Activated CD4-positive, alpha-beta T cell treated with anti-CD3 and anti-CD28 coated beads for 36 hours (primary cell): ENCODE measurements around the gene CTNND2. TPM values are rescaled to one million over a fixed set of nuclear protein-coding genes. Genes with fewer than 3 reads are reported as not detected.

Source experiments
- ATAC-seq: fragments of 200-7000 bp; cut with Tn5 transposase; one replicate; pipeline ENCODE4 v1.10.0; 2021; ENCODE audit warnings: mild to moderate bottlenecking, moderate library complexity
- CTCF ChIA-PET: fragments of 350-600 bp; sonication (Branson Sonifier 250); formaldehyde crosslinking; loops from one replicate; lab custom pipeline; 2021; ENCODE audit warnings: antibody characterized with exemption; lab: Charles Lee
- POLR2A ChIA-PET: fragments of 350-600 bp; sonication (Branson Sonifier 250); formaldehyde crosslinking; loops from one replicate; lab custom pipeline; 2021; ENCODE audit warnings: antibody characterized with exemption, inconsistent platforms; lab: Charles Lee
- DNase-seq: peaks from one replicate; pipeline ENCODE4 v3.0.0-alpha.2; 2020
- H3K27ac Mint-ChIP-seq: one replicate; pipeline ENCODE4 v1.8.0; 2021; ENCODE audit warnings: mixed read lengths
- H3K27me3 Mint-ChIP-seq: one replicate; pipeline ENCODE4 v1.8.0; 2021; ENCODE audit warnings: mixed read lengths
- H3K36me3 Mint-ChIP-seq: one replicate; pipeline ENCODE4 v1.8.0; 2021; ENCODE audit warnings: low read depth, mixed read lengths
- H3K4me1 Mint-ChIP-seq: one replicate; pipeline ENCODE4 v1.8.0; 2021; ENCODE audit warnings: mixed read lengths
- H3K4me3 Mint-ChIP-seq: one replicate; pipeline ENCODE4 v1.8.0; 2021; ENCODE audit warnings: mild to moderate bottlenecking, moderate library complexity, mixed read lengths
- H3K9me3 Mint-ChIP-seq: one replicate; pipeline ENCODE4 v1.8.0; 2021; ENCODE audit warnings: low read depth, mixed read lengths
- intact Hi-C, 2 experiments: fragments of 100-400 bp; cut with DNase I in 1 of 2; cut with micrococcal nuclease in 1 of 2; formaldehyde crosslinking; loops; one replicate each; pipeline versions ENCODE4 v1.14.2 to v1.15.1; 2022 to 2024; cut with DNase I, micrococcal nuclease
- total RNA-seq, 2 experiments: library from RNA; stranded (reverse); gene quantifications; one replicate each; pipeline ENCODE4 v1.2.3, GENCODE V29; 2021

The CTNND2 gene
- total RNA-seq, 2 experiments from 2014 or later, result not detected

- ATAC-seq (no peak), DNase-seq (no peak)
- CTCF ChIA-PET, result no interaction called here
- intact Hi-C loops, result no loop called here
- H3K4me3 Mint-ChIP-seq, result no peak overlapping the region
- H3K9me3 Mint-ChIP-seq, result no peaks in the 10 kb centered on the region
- H3K4me1 Mint-ChIP-seq, result no peaks in the 10 kb centered on the region
- H3K27me3 Mint-ChIP-seq, result peaks cover 8% of the 10 kb centered on the region
- POLR2A ChIA-PET, result interaction anchor here (0.6 kb wide), 1 partner anchor 902 kb away, joined by 3 read pairs; no protein-coding TSS in a partner anchor
- H3K27ac Mint-ChIP-seq, result no peak overlapping the region
- H3K36me3 Mint-ChIP-seq, result no peaks in the 10 kb centered on the region
Measured at GRCh38 chr5:10999714-11000113, 904.5 kb downstream of the CTNND2 start.

GRCh38 chr5:10995891-10996290 is 908.4 kb downstream of the CTNND2 start:
- CTCF ChIA-PET, result no interaction called here
- ATAC-seq (no peak), DNase-seq (no peak)
- Mint-ChIP-seq H3K4me3 (no peak overlapping the region), H3K4me1 (no peaks in the 10 kb centered on the region), H3K27me3 (peaks cover 6% of the 10 kb centered on the region), H3K9me3 (no peaks in the 10 kb centered on the region), H3K27ac (no peak overlapping the region), H3K36me3 (no peaks in the 10 kb centered on the region)
- intact Hi-C loops, result no loop called here
- POLR2A ChIA-PET, result no interaction called here

GRCh38 chr5:10994091-10994986 is 909.9 kb downstream of the CTNND2 start:
- no peak overlapping the region for H3K27ac Mint-ChIP-seq
- CTCF ChIA-PET, result no interaction called here
- no peaks in the 10 kb centered on the region for H3K4me1 Mint-ChIP-seq

GRCh38 chr5:10990634-10991033 is 913.6 kb downstream of the CTNND2 start:
- Mint-ChIP-seq H3K27ac (no peak overlapping the region), H3K4me1 (peaks cover 9% of the 10 kb centered on the region), H3K27me3 (peaks cover 19% of the 10 kb centered on the region), H3K4me3 (no peak overlapping the region), H3K9me3 (no peaks in the 10 kb centered on the region), H3K36me3 (no peaks in the 10 kb centered on the region)
- ATAC-seq, result no peak
- DNase-seq, result no peak
- POLR2A ChIA-PET, result no interaction called here
- CTCF ChIA-PET, result interaction anchor here (0.8 kb wide), 1 partner anchor 13 kb away, joined by 3 read pairs; no protein-coding TSS in a partner anchor
- intact Hi-C loops, result no loop called here

More at GRCh38 chr5:10994091-10994986, 909.9 kb downstream of the CTNND2 start:
- DNase-seq (no peak), ATAC-seq (no peak)
- Mint-ChIP-seq H3K27me3 (peaks cover 8% of the 10 kb centered on the region), H3K4me3 (no peak overlapping the region), H3K36me3 (no peaks in the 10 kb centered on the region), H3K9me3 (no peaks in the 10 kb centered on the region)
- POLR2A ChIA-PET, result no interaction called here
- intact Hi-C loops, result no loop called here

- POLR2A ChIA-PET, result no interaction called here
- H3K27me3 Mint-ChIP-seq, result peaks cover 18% of the 10 kb centered on the region
- peaks cover 9% of the 10 kb centered on the region for H3K4me1 Mint-ChIP-seq
- no peak overlapping the region for H3K4me3 Mint-ChIP-seq
- intact Hi-C loops, result loop anchor here in 1 of 2 experiments (2.0 to 5.0 kb wide), 4 partner anchors 193 to 1033 kb away; no protein-coding TSS in a partner anchor
- ATAC-seq (no peak), DNase-seq (no peak)
- no peaks in the 10 kb centered on the region for H3K9me3 Mint-ChIP-seq
- H3K36me3 Mint-ChIP-seq, result no peaks in the 10 kb centered on the region
- no peak overlapping the region for H3K27ac Mint-ChIP-seq
- CTCF ChIA-PET, result interaction anchor here (0.8 to 2.2 kb wide), 4 partner anchors 8 to 369 kb away, joined by 3 to 10 read pairs (median 3); no protein-coding TSS in a partner anchor
Measured at GRCh38 chr5:10989577-10990263, 914.5 kb downstream of the CTNND2 start.

GRCh38 chr5:10988622-10989021 is 915.6 kb downstream of the CTNND2 start:
- CTCF ChIA-PET, result interaction anchor here (0.7 to 2.2 kb wide), 13 partner anchors 10 to 1035 kb away, joined by 3 to 10 read pairs (median 4); no protein-coding TSS in a partner anchor
- intact Hi-C loops, result loop anchor here (1.0 to 5.0 kb wide), 5 partner anchors 194 to 1034 kb away; no protein-coding TSS in a partner anchor
- POLR2A ChIA-PET, result no interaction called here
- ATAC-seq (no peak), DNase-seq (no peak)
- no peaks in the 10 kb centered on the region for H3K9me3 Mint-ChIP-seq
- no peak overlapping the region for H3K27ac Mint-ChIP-seq
- no peaks in the 10 kb centered on the region for H3K36me3 Mint-ChIP-seq
- H3K27me3 Mint-ChIP-seq, result peaks cover 18% of the 10 kb centered on the region
- H3K4me3 Mint-ChIP-seq, result no peak overlapping the region
- H3K4me1 Mint-ChIP-seq, result peaks cover 9% of the 10 kb centered on the region

GRCh38 chr5:10987925-10988504 is 916.2 kb downstream of the CTNND2 start:
- H3K4me1 Mint-ChIP-seq, result peaks cover 9% of the 10 kb centered on the region
- ChIA-PET CTCF (interaction anchor here (0.6 to 2.2 kb wide), 18 partner anchors 8 to 1036 kb away, joined by 3 to 10 read pairs (median 4); no protein-coding TSS in a partner anchor), POLR2A (no interaction called here)
- H3K4me3 Mint-ChIP-seq, result peak overlapping the region; percentile 46
- H3K27me3 Mint-ChIP-seq, result peaks cover 18% of the 10 kb centered on the region
- H3K36me3 Mint-ChIP-seq, result no peaks in the 10 kb centered on the region
- ATAC-seq (peak; percentile 97), DNase-seq (peak; percentile 87)
- no peaks in the 10 kb centered on the region for H3K9me3 Mint-ChIP-seq
- intact Hi-C loops, result loop anchor here (1.0 to 5.0 kb wide), 5 partner anchors 194 to 1035 kb away; no protein-coding TSS in a partner anchor
- no peak overlapping the region for H3K27ac Mint-ChIP-seq

GRCh38 chr5:10987276-10987924 is 916.8 kb downstream of the CTNND2 start:
- ChIA-PET POLR2A (no interaction called here), CTCF (interaction anchor here (0.5 to 2.2 kb wide), 17 partner anchors 8 to 1036 kb away, joined by 3 to 10 read pairs (median 3); no protein-coding TSS in a partner anchor)
- H3K4me3 Mint-ChIP-seq, result no peak overlapping the region
- H3K9me3 Mint-ChIP-seq, result no peaks in the 10 kb centered on the region
- no peak for DNase-seq
- peaks cover 18% of the 10 kb centered on the region for H3K27me3 Mint-ChIP-seq
- intact Hi-C loops, result loop anchor here in 1 of 2 experiments (5.0 kb wide), 2 partner anchors 375 to 505 kb away; no protein-coding TSS in a partner anchor
- no peak for ATAC-seq
- H3K27ac Mint-ChIP-seq, result no peak overlapping the region
- H3K36me3 Mint-ChIP-seq, result no peaks in the 10 kb centered on the region
- peaks cover 9% of the 10 kb centered on the region for H3K4me1 Mint-ChIP-seq

- H3K27ac Mint-ChIP-seq, result no peak overlapping the region
- CTCF ChIA-PET, result no interaction called here
Measured at GRCh38 chr5:10985721-10986110, 918.5 kb downstream of the CTNND2 start.

GRCh38 chr5:10985091-10985720 is 919.0 kb downstream of the CTNND2 start:
- Mint-ChIP-seq H3K27me3 (peaks cover 14% of the 10 kb centered on the region), H3K27ac (no peak overlapping the region), H3K4me3 (no peak overlapping the region), H3K36me3 (no peaks in the 10 kb centered on the region), H3K9me3 (no peaks in the 10 kb centered on the region), H3K4me1 (peaks cover 9% of the 10 kb centered on the region)
- no peak for ATAC-seq
- no peak for DNase-seq
- ChIA-PET CTCF (interaction anchor here (0.6 kb wide), 1 partner anchor 810 kb away, joined by 3 read pairs; no protein-coding TSS in a partner anchor), POLR2A (no interaction called here)
- intact Hi-C loops, result loop anchor here in 1 of 2 experiments (5.0 kb wide), 2 partner anchors 377 to 507 kb away; no protein-coding TSS in a partner anchor

More at GRCh38 chr5:10985721-10986110, 918.5 kb downstream of the CTNND2 start:
- Mint-ChIP-seq H3K4me3 (no peak overlapping the region), H3K4me1 (peaks cover 9% of the 10 kb centered on the region), H3K27me3 (peaks cover 14% of the 10 kb centered on the region), H3K9me3 (no peaks in the 10 kb centered on the region), H3K36me3 (no peaks in the 10 kb centered on the region)
- no peak for DNase-seq
- intact Hi-C loops, result loop anchor here in 1 of 2 experiments (5.0 kb wide), 2 partner anchors 377 to 507 kb away; no protein-coding TSS in a partner anchor
- POLR2A ChIA-PET, result no interaction called here
- no peak for ATAC-seq
